ENCODE data around the gene FAM131A.

The FAM131A gene

GRCh38 chr3:184377882-184378445 lies 40.6 kb downstream of the FAM131A start, which contains the start of gene THPO:
Gene THPO, minus strand, starts transcription at chr3:184378207. Its CDS starts 1,948 bp downstream, at chr3:184376259.
- DNase-seq (ENCODE audit: low read depth in 2 of 2), result no peak

- DNase-seq (ENCODE audit: low read depth in 2 of 2), result no peak
These were observed 41.4 kb downstream of the FAM131A start for GRCh38 chr3:184378651-184379357.

- DNase-seq (ENCODE audit: low read depth in 2 of 2), result no peak
These were observed 42.2 kb downstream of the FAM131A start, which contains the start of gene CHRD for GRCh38 chr3:184379358-184380184. Gene CHRD, plus strand, starts transcription at chr3:184380054. Its CDS starts 265 bp downstream, at chr3:184380319.

- peak in 1 of 2 donors; percentile 19 for DNase-seq (ENCODE audit: low read depth in 2 of 2)
These were observed 42.8 kb downstream of the FAM131A start for GRCh38 chr3:184380185-184380626.

GRCh38 chr3:184380627-184381260 lies 43.3 kb downstream of the FAM131A start:
- DNase-seq (ENCODE audit: low read depth in 2 of 2), result no peak

GRCh38 chr3:184381261-184382224 lies 44.1 kb downstream of the FAM131A start:
- DNase-seq (ENCODE audit: low read depth in 2 of 2), result no peak

- DNase-seq (ENCODE audit: low read depth in 2 of 2), result no peak
These were observed 45.1 kb downstream of the FAM131A start for GRCh38 chr3:184382326-184383032.

GRCh38 chr3:184383033-184383740 lies 45.8 kb downstream of the FAM131A start:
- DNase-seq (ENCODE audit: low read depth in 2 of 2), result no peak

- no peak for DNase-seq (ENCODE audit: low read depth in 2 of 2)
These were observed 46.9 kb downstream of the FAM131A start for GRCh38 chr3:184384342-184384741.

GRCh38 chr3:184384856-184385422 lies 47.5 kb downstream of the FAM131A start:
- DNase-seq (ENCODE audit: low read depth in 2 of 2), result no peak

- no peak for DNase-seq (ENCODE audit: low read depth in 2 of 2)
These were observed 48.8 kb downstream of the FAM131A start for GRCh38 chr3:184386047-184386806.

- no peak for DNase-seq (ENCODE audit: low read depth in 2 of 2)
These were observed 49.8 kb downstream of the FAM131A start for GRCh38 chr3:184387174-184387714.

GRCh38 chr3:184388164-184388935 lies 51.0 kb downstream of the FAM131A start:
- no peak for DNase-seq (ENCODE audit: low read depth in 2 of 2)

GRCh38 chr3:184388936-184389230 lies 51.5 kb downstream of the FAM131A start:
- no peak for DNase-seq (ENCODE audit: low read depth in 2 of 2)

GRCh38 chr3:184389384-184389783 lies 52.0 kb downstream of the FAM131A start:
- no peak for DNase-seq (ENCODE audit: low read depth in 2 of 2)

GRCh38 chr3:184389935-184390528 lies 52.6 kb downstream of the FAM131A start:
- DNase-seq (ENCODE audit: low read depth in 2 of 2), result no peak

GRCh38 chr3:184391266-184391665 lies 53.9 kb downstream of the FAM131A start:
- no peak for DNase-seq (ENCODE audit: low read depth in 2 of 2)

All from activated CD4-positive, alpha-beta T cell treated with anti-CD3 and anti-CD28 coated beads for 24 hours (primary cell).